ENCODE data around the gene B3GNT3.

B3GNT3 gene

GRCh38 chr19:17811681-17812080 lies 16.7 kb downstream of the B3GNT3 start:
- TF ChIP-seq CTCF (IDR thresholded peaks at IDR 0.05; ENCODE audit: low read depth, low read length), result no peak
- H3K4me3 ChIP-seq (replicated peaks in 1 of 2; ENCODE audit: low read depth in 2 of 2, low read length in 2 of 2), result no peak overlapping the region
- DNase-seq (ENCODE audit: low read depth in 2 of 2), result no peak

- no peak for DNase-seq (ENCODE audit: low read depth in 2 of 2)
- H3K4me3 ChIP-seq (replicated peaks in 1 of 2; ENCODE audit: low read depth in 2 of 2, low read length in 2 of 2), result no peak overlapping the region
- TF ChIP-seq CTCF (IDR thresholded peaks at IDR 0.05; ENCODE audit: low read depth, low read length), result no peak
Observed at GRCh38 chr19:17812099-17812498, 17.2 kb downstream of the B3GNT3 start.

GRCh38 chr19:17817668-17818363 lies 22.9 kb downstream of the B3GNT3 start:
- DNase-seq (ENCODE audit: low read depth in 2 of 2), result no peak
- no peak overlapping the region for H3K4me3 ChIP-seq (replicated peaks in 1 of 2; ENCODE audit: low read depth in 2 of 2, low read length in 2 of 2)
- TF ChIP-seq CTCF (IDR thresholded peaks at IDR 0.05; ENCODE audit: low read depth, low read length), result no peak

GRCh38 chr19:17821190-17821589 lies 26.3 kb downstream of the B3GNT3 start, which contains the start of gene INSL3:
Gene INSL3, minus strand, starts transcription at chr19:17821519. Its CDS starts 13 bp downstream, at chr19:17821506.
- no peak within 1 kb of the TSS for H3K4me3 ChIP-seq (replicated peaks in 1 of 2; ENCODE audit: low read depth in 2 of 2, low read length in 2 of 2)
- no peak for TF ChIP-seq CTCF (IDR thresholded peaks at IDR 0.05; ENCODE audit: low read depth, low read length)
- DNase-seq (ENCODE audit: low read depth in 2 of 2), result no peak

- no peak overlapping the region for H3K4me3 ChIP-seq (replicated peaks in 1 of 2; ENCODE audit: low read depth in 2 of 2, low read length in 2 of 2)
- no peak for TF ChIP-seq CTCF (IDR thresholded peaks at IDR 0.05; ENCODE audit: low read depth, low read length)
- no peak for DNase-seq (ENCODE audit: low read depth in 2 of 2)
Observed at GRCh38 chr19:17824339-17824738, 29.4 kb downstream of the B3GNT3 start.

GRCh38 chr19:17826508-17827056 lies 31.6 kb downstream of the B3GNT3 start:
- no peak overlapping the region for H3K4me3 ChIP-seq (replicated peaks in 1 of 2; ENCODE audit: low read depth in 2 of 2, low read length in 2 of 2)
- no peak for TF ChIP-seq CTCF (IDR thresholded peaks at IDR 0.05; ENCODE audit: low read depth, low read length)
- DNase-seq (ENCODE audit: low read depth in 2 of 2), result no peak

Measured in cardiac fibroblast (primary cell).